ENCODE measurements around the gene TTC12.

The TTC12 gene

DNA sequence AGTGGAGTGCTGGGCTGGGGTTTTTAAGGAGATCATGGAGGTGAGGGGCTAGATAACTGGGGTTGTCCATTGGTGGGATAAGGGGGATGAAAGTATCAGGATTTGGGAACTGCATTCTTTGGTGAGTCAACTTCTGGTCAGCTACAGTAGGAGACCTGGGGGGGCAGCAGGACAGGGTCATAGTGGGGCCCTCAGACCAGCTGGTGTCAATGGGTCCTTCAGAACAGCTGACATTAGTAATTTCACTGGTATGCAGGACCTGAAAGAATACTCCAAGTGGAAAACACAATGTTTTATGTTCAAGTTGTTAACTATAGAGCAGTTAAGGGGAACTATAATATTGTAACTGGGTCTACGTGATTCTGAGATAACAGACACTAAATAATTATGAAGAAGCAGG is 2.8 kb upstream of the TTC12 start:
- H3K27ac ChIP-seq (ENCODE audit: low read length) = no peak overlapping the region
- TF ChIP-seq EZH2phosphoT487 (IDR thresholded peaks at IDR 0.05; ENCODE audit: low read length) (no peak), EZH2 (optimal IDR thresholded peaks at IDR 0.05; ENCODE audit: low read depth, low read length) (no peak)
- TF ChIP-seq, protein P1, sequence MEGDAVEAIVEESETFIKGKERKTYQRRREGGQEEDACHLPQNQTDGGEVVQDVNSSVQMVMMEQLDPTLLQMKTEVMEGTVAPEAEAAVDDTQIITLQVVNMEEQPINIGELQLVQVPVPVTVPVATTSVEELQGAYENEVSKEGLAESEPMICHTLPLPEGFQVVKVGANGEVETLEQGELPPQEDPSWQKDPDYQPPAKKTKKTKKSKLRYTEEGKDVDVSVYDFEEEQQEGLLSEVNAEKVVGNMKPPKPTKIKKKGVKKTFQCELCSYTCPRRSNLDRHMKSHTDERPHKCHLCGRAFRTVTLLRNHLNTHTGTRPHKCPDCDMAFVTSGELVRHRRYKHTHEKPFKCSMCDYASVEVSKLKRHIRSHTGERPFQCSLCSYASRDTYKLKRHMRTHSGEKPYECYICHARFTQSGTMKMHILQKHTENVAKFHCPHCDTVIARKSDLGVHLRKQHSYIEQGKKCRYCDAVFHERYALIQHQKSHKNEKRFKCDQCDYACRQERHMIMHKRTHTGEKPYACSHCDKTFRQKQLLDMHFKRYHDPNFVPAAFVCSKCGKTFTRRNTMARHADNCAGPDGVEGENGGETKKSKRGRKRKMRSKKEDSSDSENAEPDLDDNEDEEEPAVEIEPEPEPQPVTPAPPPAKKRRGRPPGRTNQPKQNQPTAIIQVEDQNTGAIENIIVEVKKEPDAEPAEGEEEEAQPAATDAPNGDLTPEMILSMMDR (IDR thresholded peaks at IDR 0.05; ENCODE audit: low read length) = no peak
- H3K79me2 ChIP-seq (ENCODE audit: low read length) = peaks cover 7% of the 10 kb centered on the region; the same call in 1 of the 2 replicates
- no peak overlapping the region for H3K4me2 ChIP-seq (ENCODE audit: low read depth, low read length)
- no peak overlapping the region for H3K4me3 ChIP-seq (ENCODE audit: low read length)
- H2AFZ ChIP-seq (ENCODE audit: low read length) = no peak overlapping the region
- H3K9me3 ChIP-seq (replicated peaks; ENCODE audit: insufficient read depth, low read length) = no peaks in the 10 kb centered on the region
- no peaks in the 10 kb centered on the region for H4K20me1 ChIP-seq (ENCODE audit: insufficient read depth, low read length)
- no peaks in the 10 kb centered on the region for H3K9me2 ChIP-seq (replicated peaks; ENCODE audit: insufficient read depth, low read length)
- no peak overlapping the region for H3K9ac ChIP-seq (ENCODE audit: low read length)
- no peaks in the 10 kb centered on the region for H3K36me3 ChIP-seq (replicated peaks; ENCODE audit: insufficient read depth, low read length)
- DNase-seq = no peak
- H3F3A ChIP-seq (ENCODE audit: insufficient read depth, low read length) = no peaks in the 10 kb centered on the region
- peaks cover 10% of the 10 kb centered on the region for H3K4me1 ChIP-seq (ENCODE audit: low read length)
- no peaks in the 10 kb centered on the region for H3K27me3 ChIP-seq (replicated peaks; ENCODE audit: insufficient read depth, low read length)

- DNase-seq = no peak
Measured at GRCh38 chr11:113313601-113314000, 782 bp upstream of the TTC12 start.

GRCh38 chr11:113314065-113314388 is 356 bp upstream of the TTC12 start:
- H3K9me3 ChIP-seq (replicated peaks; ENCODE audit: insufficient read depth, low read length) = no peaks in the 10 kb centered on the region
- H2AFZ ChIP-seq (ENCODE audit: low read length) = peak overlapping the region; percentile 71
- H3K36me3 ChIP-seq (replicated peaks; ENCODE audit: insufficient read depth, low read length) = no peaks in the 10 kb centered on the region
- H3K27ac ChIP-seq (ENCODE audit: low read length) = no peak overlapping the region; the same call in 1 of the 2 replicates
- H3K4me2 ChIP-seq (ENCODE audit: low read depth, low read length) = peak overlapping the region; percentile 57
- H3K9me2 ChIP-seq (replicated peaks; ENCODE audit: insufficient read depth, low read length) = no peaks in the 10 kb centered on the region
- no peaks in the 10 kb centered on the region for H4K20me1 ChIP-seq (ENCODE audit: insufficient read depth, low read length)
- no peak for DNase-seq
- peaks cover 7% of the 10 kb centered on the region; the same call in 1 of the 2 replicates for H3K79me2 ChIP-seq (ENCODE audit: low read length)
- H3K4me3 ChIP-seq (ENCODE audit: low read length) = peak overlapping the region; percentile 29; the same call in 1 of the 2 replicates
- no peak overlapping the region; the same call in 1 of the 2 replicates for H3K9ac ChIP-seq (ENCODE audit: low read length)
- no peak for TF ChIP-seq EZH2 (optimal IDR thresholded peaks at IDR 0.05; ENCODE audit: low read depth, low read length)
- TF ChIP-seq EZH2phosphoT487 (IDR thresholded peaks at IDR 0.05; ENCODE audit: low read length) = no peak
- TF ChIP-seq, protein P1 (IDR thresholded peaks at IDR 0.05; ENCODE audit: low read length) = no peak
- H3K4me1 ChIP-seq (ENCODE audit: low read length) = peaks cover 10% of the 10 kb centered on the region
- no peaks in the 10 kb centered on the region for H3F3A ChIP-seq (ENCODE audit: insufficient read depth, low read length)
- no peaks in the 10 kb centered on the region for H3K27me3 ChIP-seq (replicated peaks; ENCODE audit: insufficient read depth, low read length)

More at GRCh38 chr11:113313601-113314000, 782 bp upstream of the TTC12 start:
- no peaks in the 10 kb centered on the region for H3K27me3 ChIP-seq (replicated peaks; ENCODE audit: insufficient read depth, low read length)
- H3K4me1 ChIP-seq (ENCODE audit: low read length) = peaks cover 10% of the 10 kb centered on the region
- H2AFZ ChIP-seq (ENCODE audit: low read length) = peak overlapping the region; percentile 71
- no peaks in the 10 kb centered on the region for H3K9me2 ChIP-seq (replicated peaks; ENCODE audit: insufficient read depth, low read length)
- H3K9ac ChIP-seq (ENCODE audit: low read length) = no peak overlapping the region
- no peaks in the 10 kb centered on the region for H3K36me3 ChIP-seq (replicated peaks; ENCODE audit: insufficient read depth, low read length)
- no peaks in the 10 kb centered on the region for H4K20me1 ChIP-seq (ENCODE audit: insufficient read depth, low read length)
- TF ChIP-seq, protein P1 (IDR thresholded peaks at IDR 0.05; ENCODE audit: low read length) = no peak
- no peak for TF ChIP-seq EZH2 (optimal IDR thresholded peaks at IDR 0.05; ENCODE audit: low read depth, low read length)
- TF ChIP-seq EZH2phosphoT487 (IDR thresholded peaks at IDR 0.05; ENCODE audit: low read length) = no peak
- H3K79me2 ChIP-seq (ENCODE audit: low read length) = peaks cover 7% of the 10 kb centered on the region; the same call in 1 of the 2 replicates
- peak overlapping the region; percentile 57; the same call in 1 of the 2 replicates for H3K4me2 ChIP-seq (ENCODE audit: low read depth, low read length)
- no peak overlapping the region for H3K4me3 ChIP-seq (ENCODE audit: low read length)
- no peaks in the 10 kb centered on the region for H3K9me3 ChIP-seq (replicated peaks; ENCODE audit: insufficient read depth, low read length)
- H3F3A ChIP-seq (ENCODE audit: insufficient read depth, low read length) = no peaks in the 10 kb centered on the region
- no peak overlapping the region for H3K27ac ChIP-seq (ENCODE audit: low read length)
